SK-N-SH treated with all-trans-retinoic acid at 6 μM for 48 hours (cell line): ENCODE measurements around the gene MRPS33.

Source experiments
- ARNTL ChIP-seq: fragments of 450-650 bp; formaldehyde crosslinking; IDR thresholded peaks from 2 replicates; pipeline ENCODE4 v1.5.0; 2020; ENCODE audit warnings: low read depth, mild to moderate bottlenecking, moderate library complexity, borderline replicate concordance
- CSDC2 ChIP-seq: fragments of 250-450 bp; sonication (Bioruptor Pico); IDR thresholded peaks from 2 replicates; pipeline ENCODE4 v1.5.0; 2020; ENCODE audit warnings: mild to moderate bottlenecking, moderate library complexity
- ISL1 ChIP-seq: fragments of 250-450 bp; sonication (Bioruptor Pico); IDR thresholded peaks from 2 replicates; pipeline ENCODE4 v2.1.2; 2022; ENCODE audit warnings: mild to moderate bottlenecking, moderate library complexity
- RARB ChIP-seq: fragments of 250-450 bp; sonication (Bioruptor Pico); IDR thresholded peaks from 2 replicates; pipeline ENCODE4 v1.8.0; 2021; ENCODE audit warnings: mild to moderate bottlenecking, moderate library complexity
- SNAI2 ChIP-seq: fragments of 250-450 bp; sonication (Bioruptor Pico); IDR thresholded peaks from 2 replicates; pipeline ENCODE4 v1.5.0; 2020; ENCODE audit warnings: mild to moderate bottlenecking, moderate library complexity
- TOX ChIP-seq: fragments of 250-450 bp; sonication (Bioruptor Pico); IDR thresholded peaks from 2 replicates; pipeline ENCODE4 v1.8.0; 2021; ENCODE audit warnings: mild to moderate bottlenecking, moderate library complexity, borderline replicate concordance
- ZFP3 ChIP-seq: fragments of 250-450 bp; sonication (Bioruptor Pico); IDR thresholded peaks from 2 replicates; pipeline ENCODE4 v1.5.0; 2020; ENCODE audit warnings: mild to moderate bottlenecking, moderate library complexity
- ZFP30 ChIP-seq: fragments of 450-650 bp; formaldehyde crosslinking; IDR thresholded peaks from 2 replicates; pipeline ENCODE4 v1.5.0; 2022; ENCODE audit warnings: mild to moderate bottlenecking, moderate library complexity
- TF ChIP-seq, protein P1 (sequence below): fragments of 250-450 bp; sonication (Bioruptor Pico); IDR thresholded peaks from 2 replicates; pipeline ENCODE4 v1.8.0; 2020; ENCODE audit warnings: mild to moderate bottlenecking, moderate library complexity, borderline replicate concordance
- TF ChIP-seq, protein P2 (sequence below): fragments of 250-450 bp; sonication (Bioruptor Pico); IDR thresholded peaks from 2 replicates; pipeline ENCODE4 v1.5.1; 2020; ENCODE audit warnings: low read depth, mild to moderate bottlenecking, moderate library complexity

DNA sequence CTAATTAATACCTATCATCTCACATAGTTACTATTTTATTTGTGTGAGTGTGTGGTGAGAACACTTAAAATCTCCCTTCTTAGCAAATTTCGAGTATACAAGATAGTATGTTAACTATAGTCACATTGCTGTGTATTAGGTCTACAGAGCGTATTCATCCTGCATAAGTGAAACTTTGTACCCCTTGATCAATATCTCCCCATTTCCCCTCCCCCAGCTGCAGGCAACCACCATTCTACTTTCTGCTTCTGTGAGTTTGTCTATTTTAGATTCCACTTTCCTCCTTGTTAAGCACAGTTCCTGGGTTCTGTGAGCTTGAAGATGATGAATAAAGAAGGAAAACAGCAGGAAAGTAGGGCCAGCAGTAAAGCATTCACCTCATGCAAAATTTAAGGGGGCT is 42.4 kb downstream of the MRPS33 start:
- TF ChIP-seq RARB (no peak), ARNTL (CRISPR knock-in tag) (no peak), TOX (no peak), ISL1 (CRISPR knock-in tag) (no peak), SNAI2 (CRISPR knock-in tag) (no peak), ZFP3 (CRISPR knock-in tag) (no peak), ZFP30 (CRISPR knock-in tag) (no peak), CSDC2 (no peak)
- TF ChIP-seq, protein P1, sequence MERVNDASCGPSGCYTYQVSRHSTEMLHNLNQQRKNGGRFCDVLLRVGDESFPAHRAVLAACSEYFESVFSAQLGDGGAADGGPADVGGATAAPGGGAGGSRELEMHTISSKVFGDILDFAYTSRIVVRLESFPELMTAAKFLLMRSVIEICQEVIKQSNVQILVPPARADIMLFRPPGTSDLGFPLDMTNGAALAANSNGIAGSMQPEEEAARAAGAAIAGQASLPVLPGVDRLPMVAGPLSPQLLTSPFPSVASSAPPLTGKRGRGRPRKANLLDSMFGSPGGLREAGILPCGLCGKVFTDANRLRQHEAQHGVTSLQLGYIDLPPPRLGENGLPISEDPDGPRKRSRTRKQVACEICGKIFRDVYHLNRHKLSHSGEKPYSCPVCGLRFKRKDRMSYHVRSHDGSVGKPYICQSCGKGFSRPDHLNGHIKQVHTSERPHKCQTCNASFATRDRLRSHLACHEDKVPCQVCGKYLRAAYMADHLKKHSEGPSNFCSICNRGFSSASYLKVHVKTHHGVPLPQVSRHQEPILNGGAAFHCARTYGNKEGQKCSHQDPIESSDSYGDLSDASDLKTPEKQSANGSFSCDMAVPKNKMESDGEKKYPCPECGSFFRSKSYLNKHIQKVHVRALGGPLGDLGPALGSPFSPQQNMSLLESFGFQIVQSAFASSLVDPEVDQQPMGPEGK (CRISPR knock-in tag): no peak
- TF ChIP-seq, protein P2, sequence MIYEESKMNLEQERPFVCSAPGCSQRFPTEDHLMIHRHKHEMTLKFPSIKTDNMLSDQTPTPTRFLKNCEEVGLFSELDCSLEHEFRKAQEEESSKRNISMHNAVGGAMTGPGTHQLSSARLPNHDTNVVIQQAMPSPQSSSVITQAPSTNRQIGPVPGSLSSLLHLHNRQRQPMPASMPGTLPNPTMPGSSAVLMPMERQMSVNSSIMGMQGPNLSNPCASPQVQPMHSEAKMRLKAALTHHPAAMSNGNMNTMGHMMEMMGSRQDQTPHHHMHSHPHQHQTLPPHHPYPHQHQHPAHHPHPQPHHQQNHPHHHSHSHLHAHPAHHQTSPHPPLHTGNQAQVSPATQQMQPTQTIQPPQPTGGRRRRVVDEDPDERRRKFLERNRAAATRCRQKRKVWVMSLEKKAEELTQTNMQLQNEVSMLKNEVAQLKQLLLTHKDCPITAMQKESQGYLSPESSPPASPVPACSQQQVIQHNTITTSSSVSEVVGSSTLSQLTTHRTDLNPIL (CRISPR knock-in tag): no peak
